Omental fat pad (tissue), 4 donors: ENCODE data around the gene JAZF1. TPM values are rescaled to one million over a fixed set of nuclear protein-coding genes. Genes with fewer than 3 reads are reported as not detected.

Source experiments
- ATAC-seq: fragments of 150-250 bp; one replicate; pipeline ENCODE4 v1.9.1; 2016; ENCODE audit warnings: mild to moderate bottlenecking, moderate library complexity; ENCODE audit not compliant: low FRiP score
- DNase-seq: peaks from one replicate; pipeline ENCODE4 v3.0.0-alpha.2; 2019; ENCODE audit warnings: low spot score
- CTCF ChIP-seq, 3 donors: fragments of 450-650 bp; IDR thresholded peaks; one replicate each; pipeline ENCODE4 v1.5.1; 2016 to 2017; ENCODE audit warnings: antibody characterized with exemption in 3 of 3, mild to moderate bottlenecking in 3 of 3, moderate library complexity in 2 of 3
- total RNA-seq, 4 donors: library from RNA; depleted of rRNA; stranded (reverse); fragments of >200 nt; gene quantifications; one replicate each; pipeline ENCODE4 v1.1.0, GENCODE V29; 2016

The JAZF1 gene
- total RNA-seq, 4 donors from 2014 or later = 12.1 to 15.3 (median 12.8) TPM

- ATAC-seq (no peak), DNase-seq (no peak)
- no peak for TF ChIP-seq CTCF (IDR thresholded peaks at IDR 0.05)
Observed at GRCh38 chr7:27846388-27846787, 334.2 kb downstream of the JAZF1 start.

GRCh38 chr7:27843584-27844305 is 336.9 kb downstream of the JAZF1 start:
- no peak for TF ChIP-seq CTCF (IDR thresholded peaks at IDR 0.05)
- ATAC-seq = no peak
- DNase-seq = no peak

GRCh38 chr7:27842851-27843250 is 337.7 kb downstream of the JAZF1 start:
- no peak for ATAC-seq
- no peak for TF ChIP-seq CTCF (IDR thresholded peaks at IDR 0.05)

GRCh38 chr7:27842094-27842692 is 338.4 kb downstream of the JAZF1 start:
- no peak for DNase-seq
- no peak for TF ChIP-seq CTCF (IDR thresholded peaks at IDR 0.05)
- ATAC-seq = no peak

More at GRCh38 chr7:27842851-27843250, 337.7 kb downstream of the JAZF1 start:
- DNase-seq = no peak

GRCh38 chr7:27840760-27841364 is 339.7 kb downstream of the JAZF1 start:
- no peak for TF ChIP-seq CTCF (IDR thresholded peaks at IDR 0.05)
- no peak for DNase-seq
- no peak for ATAC-seq

- DNase-seq = no peak
- no peak for ATAC-seq
- TF ChIP-seq CTCF (IDR thresholded peaks at IDR 0.05) = no peak
Observed at GRCh38 chr7:27840313-27840712, 340.3 kb downstream of the JAZF1 start.
